A549 (cell line): ENCODE data around the gene STAG2.

Experiments
- CEBPB ChIP-seq, 2 experiments: fragments of >200 bp in 1 of 2; sonication (Bioruptor Twin) in 1 of 2; formaldehyde crosslinking in 1 of 2; IDR thresholded peaks; 2 replicates each; pipeline ENCODE4 v1.6.1; 2012 to 2016
- CTCF ChIP-seq: fragments of >200 bp; sonication (Bioruptor Twin); formaldehyde crosslinking; IDR thresholded peaks from 3 replicates; pipeline ENCODE4 v1.5.1; 2016
- ESRRA ChIP-seq: fragments of 150-350 bp; IDR thresholded peaks from 2 replicates; pipeline ENCODE4 v1.6.1; 2014; ENCODE audit warnings: mild to moderate bottlenecking, low read length, borderline replicate concordance
- GATA3 ChIP-seq: IDR thresholded peaks from 2 replicates; pipeline ENCODE4 v1.6.1; 2012; ENCODE audit warnings: borderline replicate concordance
- HDAC2 ChIP-seq: fragments of 200-600 bp; sonication (generic); IDR thresholded peaks from 2 replicates; pipeline ENCODE4 v1.6.1; 2016
- HEYL ChIP-seq: fragments of 250-450 bp; sonication (Bioruptor Pico); IDR thresholded peaks from 2 replicates; pipeline ENCODE4 v1.8.0; 2021; ENCODE audit warnings: mild to moderate bottlenecking, moderate library complexity
- JUNB ChIP-seq: fragments of >200 bp; sonication (Bioruptor Twin); formaldehyde crosslinking; IDR thresholded peaks from 2 replicates; pipeline ENCODE4 v1.6.1; 2016
- KDM1A ChIP-seq: fragments of 200-600 bp; sonication (generic); IDR thresholded peaks from 2 replicates; pipeline ENCODE4 v1.6.1; 2016; ENCODE audit warnings: low read depth, mild to moderate bottlenecking
- MAX ChIP-seq: IDR thresholded peaks from 2 replicates; pipeline ENCODE4 v1.6.1; 2012
- POLR2A ChIP-seq: IDR thresholded peaks from 2 replicates; pipeline ENCODE4 v1.6.1; 2012; ENCODE audit warnings: mild to moderate bottlenecking, low read length
- RAD21 ChIP-seq, 2 experiments: fragments of >200 bp in 1 of 2; sonication (Bioruptor Twin) in 1 of 2; formaldehyde crosslinking in 1 of 2; IDR thresholded peaks in 1 of 2; conservative IDR thresholded peaks in 1 of 2; 2 replicates in 1 of 2; 3 replicates in 1 of 2; pipeline ENCODE4 v1.6.1; 2012 to 2018; ENCODE audit warnings: inconsistent platforms in 1 of 2
- RCOR1 ChIP-seq: fragments of 150-350 bp; IDR thresholded peaks from 2 replicates; pipeline ENCODE4 v1.6.1; 2014; ENCODE audit warnings: antibody characterized with exemption, low read length, low read depth
- REST ChIP-seq: fragments of 200-600 bp; sonication (generic); IDR thresholded peaks from 2 replicates; pipeline ENCODE4 v1.6.1; 2016; ENCODE audit warnings: antibody characterized with exemption, mild to moderate bottlenecking, moderate library complexity
- ZSCAN20 ChIP-seq: fragments of 250-450 bp; sonication (Bioruptor Pico); IDR thresholded peaks from 2 replicates; pipeline ENCODE4 v1.8.0; 2022; ENCODE audit warnings: mild to moderate bottlenecking, moderate library complexity

GRCh38 chrX:124010157-124010556, 48.7 kb downstream of the STAG2 start:
- TF ChIP-seq RCOR1 (no peak), MAX (no peak), RAD21 (conservative IDR thresholded peaks at IDR 0.05 in 1 of 2, IDR thresholded peaks at IDR 0.05 in 1 of 2) (no peak), GATA3 (no peak), KDM1A (no peak), ESRRA (no peak), HEYL (CRISPR knock-in tag) (no peak), POLR2A (no peak), CTCF (no peak), ZSCAN20 (CRISPR knock-in tag) (no peak), JUNB (no peak), CEBPB (IDR thresholded peaks at IDR 0.05) (no peak), REST (no peak), HDAC2 (no peak)
